ENCODE results near the gene SDK1. TPM values are rescaled to one million over a fixed set of nuclear protein-coding genes. Genes with fewer than 3 reads are reported as not detected.

SDK1 gene
- total and polyA plus RNA-seq, 2 experiments from 2014 or later, result 2.1 to 10.0 TPM

GRCh38 chr7:3431306-3431705 lies 130.3 kb downstream of the SDK1 start (continued):
- TF ChIP-seq ZNF462 (CRISPR knock-in tag; IDR thresholded peaks at IDR 0.05) (no peak), ZNF331 (CRISPR knock-in tag; IDR thresholded peaks at IDR 0.05; ENCODE audit: low read depth) (no peak), STAT1 (IDR thresholded peaks at IDR 0.05; ENCODE audit: unreplicated experiment) (no peak), EZH2phosphoT487 (IDR thresholded peaks at IDR 0.05; ENCODE audit: unreplicated experiment) (no peak), ZNF114 (CRISPR knock-in tag; IDR thresholded peaks at IDR 0.05) (no peak), NANOG (IDR thresholded peaks at IDR 0.05; ENCODE audit: borderline replicate concordance) (no peak), EZH2 (IDR thresholded peaks at IDR 0.05; ENCODE audit: low read depth, unreplicated experiment) (no peak)

- Mint-ChIP-seq H3K27ac (no peak overlapping the region), H3K9me3 (no peaks in the 10 kb centered on the region), H3K4me1 (peaks cover 16% of the 10 kb centered on the region), H3K36me3 (ENCODE audit: low read depth) (no peaks in the 10 kb centered on the region), H3K4me3 (no peak overlapping the region), H3K27me3 (ENCODE audit: insufficient read depth, low read depth, poor library complexity) (no peaks in the 10 kb centered on the region)
- no peak overlapping the region for H3K27ac ChIP-seq (ENCODE audit: low read depth)
- no peaks in the 10 kb centered on the region for H3K36me3 ChIP-seq (ENCODE audit: insufficient read depth)
- H3K79me2 ChIP-seq (replicated peaks; ENCODE audit: insufficient read depth), result no peaks in the 10 kb centered on the region
- no peak overlapping the region for H3K4me2 ChIP-seq
- DNase-seq (ENCODE audit: low spot score) (no peak), ATAC-seq (no peak)
- H2AFZ ChIP-seq, result no peak overlapping the region
- H3K4me3 ChIP-seq, result no peak overlapping the region
- no peaks in the 10 kb centered on the region for H3K9me2 ChIP-seq (ENCODE audit: insufficient read depth)
- peaks cover 5% of the 10 kb centered on the region; the same call in 1 of the 2 replicates for H3K4me1 ChIP-seq (ENCODE audit: insufficient read depth)
- no peaks in the 10 kb centered on the region for H3F3A ChIP-seq (replicated peaks; ENCODE audit: low read depth)
- no peaks in the 10 kb centered on the region for H4K20me1 ChIP-seq (replicated peaks; ENCODE audit: insufficient read depth)
- H3K27me3 ChIP-seq (ENCODE audit: insufficient read depth), result no peaks in the 10 kb centered on the region
- TF ChIP-seq CTCF (conservative IDR thresholded peaks at IDR 0.05; ENCODE audit: low read depth in 2 of 2) (no peak), ETS1 (IDR thresholded peaks at IDR 0.05) (no peak), REST (IDR thresholded peaks at IDR 0.05; ENCODE audit: unreplicated experiment) (no peak), ZNF331 (CRISPR knock-in tag; IDR thresholded peaks at IDR 0.05; ENCODE audit: low read depth) (no peak), EZH2phosphoT487 (IDR thresholded peaks at IDR 0.05; ENCODE audit: unreplicated experiment) (no peak), STAT1 (IDR thresholded peaks at IDR 0.05; ENCODE audit: unreplicated experiment) (no peak), JUNB (IDR thresholded peaks at IDR 0.05; ENCODE audit: unreplicated experiment) (no peak), ZNF114 (CRISPR knock-in tag; IDR thresholded peaks at IDR 0.05) (no peak)
Observed at GRCh38 chr7:3432911-3433310, 131.9 kb downstream of the SDK1 start.

Measured in GM23338 (cell line).